Measurements from ENCODE around the gene SPTB. TPM values are rescaled to one million over a fixed set of nuclear protein-coding genes. Genes with fewer than 3 reads are reported as not detected.

Gene SPTB
- total and polyA plus RNA-seq, 3 donors from 2014 or later = 3.3 to 6.6 (median 5.6) TPM

GRCh38 chr14:64757601-64758000, 122.1 kb downstream of the SPTB start:
- H3K9me3 ChIP-seq = no peaks in the 10 kb centered on the region
- intact Hi-C loops (cut with DNase I; ENCODE audit: low total_unique reads) = no loop called here
- H3K27me3 ChIP-seq = no peaks in the 10 kb centered on the region
- H3K36me3 ChIP-seq (ENCODE audit: low read depth, missing control alignments) = no peaks in the 10 kb centered on the region
- peak overlapping the region; percentile 61 to 64 for H3K27ac ChIP-seq
- no peak for DNase-seq
- no peak for TF ChIP-seq POLR2A (IDR thresholded peaks at IDR 0.05)
- TF ChIP-seq CTCF (IDR thresholded peaks at IDR 0.05) = no peak
- 70 to 84% methylated on average over 3 of the region's 3 CpGs for WGBS, 2 donors
- peaks cover 46% of the 10 kb centered on the region for H3K4me1 ChIP-seq
- no peak overlapping the region for H3K4me3 ChIP-seq

GRCh38 chr14:64756712-64757111, 123.0 kb downstream of the SPTB start:
- DNase-seq = no peak
- TF ChIP-seq POLR2A (IDR thresholded peaks at IDR 0.05) = no peak
- no peak for TF ChIP-seq CTCF (IDR thresholded peaks at IDR 0.05)
- no peaks in the 10 kb centered on the region for H3K36me3 ChIP-seq (ENCODE audit: low read depth, missing control alignments)
- H3K27ac ChIP-seq = no peak overlapping the region
- no peaks in the 10 kb centered on the region for H3K27me3 ChIP-seq
- WGBS, 2 donors = 97 to 100% methylated on average over 4 to 5 of the region's 5 CpGs
- H3K4me1 ChIP-seq = peaks cover 38% of the 10 kb centered on the region
- H3K4me3 ChIP-seq = no peak overlapping the region
- intact Hi-C loops (cut with DNase I; ENCODE audit: low total_unique reads) = no loop called here
- H3K9me3 ChIP-seq = no peaks in the 10 kb centered on the region

- H3K4me3 ChIP-seq = no peak overlapping the region
- no peaks in the 10 kb centered on the region for H3K27me3 ChIP-seq
- peaks cover 30% of the 10 kb centered on the region for H3K4me1 ChIP-seq
- WGBS, 2 donors = 80 to 89% methylated on average over 9 of the region's 9 CpGs
- no peaks in the 10 kb centered on the region for H3K9me3 ChIP-seq
- H3K36me3 ChIP-seq (ENCODE audit: low read depth, missing control alignments) = no peaks in the 10 kb centered on the region
- no peak for TF ChIP-seq POLR2A (IDR thresholded peaks at IDR 0.05)
- TF ChIP-seq CTCF (IDR thresholded peaks at IDR 0.05) = no peak
- intact Hi-C loops (cut with DNase I; ENCODE audit: low total_unique reads) = no loop called here
- H3K27ac ChIP-seq = no peak overlapping the region
- DNase-seq = no peak
Measured at GRCh38 chr14:64755781-64756221, 123.9 kb downstream of the SPTB start.

GRCh38 chr14:64754685-64755084, 125.0 kb downstream of the SPTB start:
- no peaks in the 10 kb centered on the region for H3K9me3 ChIP-seq
- H3K27ac ChIP-seq = no peak overlapping the region
- intact Hi-C loops (cut with DNase I; ENCODE audit: low total_unique reads) = no loop called here
- WGBS, 2 donors = 86 to 87% methylated on average over 5 of the region's 5 CpGs
- H3K4me1 ChIP-seq = peaks cover 25% of the 10 kb centered on the region
- H3K4me3 ChIP-seq = no peak overlapping the region
- no peaks in the 10 kb centered on the region for H3K27me3 ChIP-seq
- no peak for DNase-seq
- H3K36me3 ChIP-seq (ENCODE audit: low read depth, missing control alignments) = no peaks in the 10 kb centered on the region
- TF ChIP-seq POLR2A (IDR thresholded peaks at IDR 0.05) (no peak), CTCF (IDR thresholded peaks at IDR 0.05) (no peak)

- Histone ChIP-seq H3K27me3 (no peaks in the 10 kb centered on the region), H3K27ac (no peak overlapping the region), H3K4me1 (peaks cover 18% of the 10 kb centered on the region), H3K9me3 (no peaks in the 10 kb centered on the region), H3K4me3 (no peak overlapping the region), H3K36me3 (ENCODE audit: low read depth, missing control alignments) (no peaks in the 10 kb centered on the region)
- intact Hi-C loops (cut with DNase I; ENCODE audit: low total_unique reads) = no loop called here
- 88 to 91% methylated on average over 4 of the region's 4 CpGs for WGBS, 2 donors
- no peak for DNase-seq
- TF ChIP-seq POLR2A (IDR thresholded peaks at IDR 0.05) (no peak), CTCF (IDR thresholded peaks at IDR 0.05) (no peak)
Measured at GRCh38 chr14:64753999-64754398, 125.7 kb downstream of the SPTB start.
